ENCODE measurements around the gene PAX5.

PAX5 gene

GRCh38 chr9:36808251-36808650 is 225.8 kb downstream of the PAX5 start:
- Histone ChIP-seq H3K27me3 (ENCODE audit: control insufficient read depth, insufficient read depth, low read length) (no peaks in the 10 kb centered on the region), H3K27ac (ENCODE audit: low read length) (no peak overlapping the region), H3K9ac (ENCODE audit: low read length) (no peak overlapping the region), H3K4me1 (ENCODE audit: control insufficient read depth, low read depth, low read length) (no peaks in the 10 kb centered on the region), H3K9me3 (ENCODE audit: control insufficient read depth, low read depth, low read length) (no peaks in the 10 kb centered on the region), H3K36me3 (ENCODE audit: control insufficient read depth, low read depth, low read length) (no peaks in the 10 kb centered on the region), H3K4me3 (ENCODE audit: low read length) (no peak overlapping the region)

GRCh38 chr9:36803961-36804360 is 230.1 kb downstream of the PAX5 start:
- H3K27ac ChIP-seq (ENCODE audit: low read length): no peak overlapping the region
- H3K4me3 ChIP-seq (ENCODE audit: low read length): no peak overlapping the region
- H3K4me1 ChIP-seq (ENCODE audit: control insufficient read depth, low read depth, low read length): no peaks in the 10 kb centered on the region
- no peaks in the 10 kb centered on the region for H3K27me3 ChIP-seq (ENCODE audit: control insufficient read depth, insufficient read depth, low read length)
- H3K36me3 ChIP-seq (ENCODE audit: control insufficient read depth, low read depth, low read length): no peaks in the 10 kb centered on the region
- H3K9me3 ChIP-seq (ENCODE audit: control insufficient read depth, low read depth, low read length): no peaks in the 10 kb centered on the region
- H3K9ac ChIP-seq (ENCODE audit: low read length): no peak overlapping the region

GRCh38 chr9:36802201-36802920 is 231.7 kb downstream of the PAX5 start:
- Histone ChIP-seq H3K36me3 (ENCODE audit: control insufficient read depth, low read depth, low read length) (no peaks in the 10 kb centered on the region), H3K27me3 (ENCODE audit: control insufficient read depth, insufficient read depth, low read length) (no peaks in the 10 kb centered on the region), H3K9ac (ENCODE audit: low read length) (no peak overlapping the region), H3K9me3 (ENCODE audit: control insufficient read depth, low read depth, low read length) (no peaks in the 10 kb centered on the region), H3K4me3 (ENCODE audit: low read length) (no peak overlapping the region), H3K4me1 (ENCODE audit: control insufficient read depth, low read depth, low read length) (no peaks in the 10 kb centered on the region), H3K27ac (ENCODE audit: low read length) (no peak overlapping the region)

GRCh38 chr9:36800455-36800854 is 233.6 kb downstream of the PAX5 start:
- Histone ChIP-seq H3K4me1 (ENCODE audit: control insufficient read depth, low read depth, low read length) (no peaks in the 10 kb centered on the region), H3K9ac (ENCODE audit: low read length) (no peak overlapping the region), H3K27ac (ENCODE audit: low read length) (no peak overlapping the region), H3K4me3 (ENCODE audit: low read length) (no peak overlapping the region), H3K9me3 (ENCODE audit: control insufficient read depth, low read depth, low read length) (no peaks in the 10 kb centered on the region), H3K27me3 (ENCODE audit: control insufficient read depth, insufficient read depth, low read length) (no peaks in the 10 kb centered on the region), H3K36me3 (ENCODE audit: control insufficient read depth, low read depth, low read length) (no peaks in the 10 kb centered on the region)

- Histone ChIP-seq H3K27ac (ENCODE audit: low read length) (no peak overlapping the region), H3K9ac (ENCODE audit: low read length) (no peak overlapping the region), H3K27me3 (ENCODE audit: control insufficient read depth, insufficient read depth, low read length) (no peaks in the 10 kb centered on the region), H3K9me3 (ENCODE audit: control insufficient read depth, low read depth, low read length) (no peaks in the 10 kb centered on the region), H3K4me3 (ENCODE audit: low read length) (no peak overlapping the region), H3K4me1 (ENCODE audit: control insufficient read depth, low read depth, low read length) (no peaks in the 10 kb centered on the region), H3K36me3 (ENCODE audit: control insufficient read depth, low read depth, low read length) (no peaks in the 10 kb centered on the region)
These were observed 235.6 kb downstream of the PAX5 start for GRCh38 chr9:36798350-36799065.

- Histone ChIP-seq H3K9me3 (ENCODE audit: control insufficient read depth, low read depth, low read length) (no peaks in the 10 kb centered on the region), H3K4me3 (ENCODE audit: low read length) (no peak overlapping the region), H3K36me3 (ENCODE audit: control insufficient read depth, low read depth, low read length) (no peaks in the 10 kb centered on the region), H3K9ac (ENCODE audit: low read length) (no peak overlapping the region), H3K27me3 (ENCODE audit: control insufficient read depth, insufficient read depth, low read length) (no peaks in the 10 kb centered on the region), H3K4me1 (ENCODE audit: control insufficient read depth, low read depth, low read length) (no peaks in the 10 kb centered on the region), H3K27ac (ENCODE audit: low read length) (no peak overlapping the region)
These were observed 236.4 kb downstream of the PAX5 start for GRCh38 chr9:36797471-36798220.

GRCh38 chr9:36796671-36797419 is 237.2 kb downstream of the PAX5 start:
- H3K9me3 ChIP-seq (ENCODE audit: control insufficient read depth, low read depth, low read length): no peaks in the 10 kb centered on the region

GRCh38 chr9:36794461-36794860 is 239.6 kb downstream of the PAX5 start:
- Histone ChIP-seq H3K4me3 (ENCODE audit: low read length) (no peak overlapping the region), H3K9me3 (ENCODE audit: control insufficient read depth, low read depth, low read length) (no peaks in the 10 kb centered on the region), H3K36me3 (ENCODE audit: control insufficient read depth, low read depth, low read length) (no peaks in the 10 kb centered on the region), H3K4me1 (ENCODE audit: control insufficient read depth, low read depth, low read length) (no peaks in the 10 kb centered on the region), H3K9ac (ENCODE audit: low read length) (no peak overlapping the region), H3K27ac (ENCODE audit: low read length) (no peak overlapping the region), H3K27me3 (ENCODE audit: control insufficient read depth, insufficient read depth, low read length) (no peaks in the 10 kb centered on the region)

More at GRCh38 chr9:36796671-36797419, 237.2 kb downstream of the PAX5 start:
- no peak overlapping the region for H3K9ac ChIP-seq (ENCODE audit: low read length)
- no peaks in the 10 kb centered on the region for H3K36me3 ChIP-seq (ENCODE audit: control insufficient read depth, low read depth, low read length)
- H3K4me1 ChIP-seq (ENCODE audit: control insufficient read depth, low read depth, low read length): no peaks in the 10 kb centered on the region
- H3K4me3 ChIP-seq (ENCODE audit: low read length): no peak overlapping the region
- no peak overlapping the region for H3K27ac ChIP-seq (ENCODE audit: low read length)
- H3K27me3 ChIP-seq (ENCODE audit: control insufficient read depth, insufficient read depth, low read length): no peaks in the 10 kb centered on the region

- H3K9me3 ChIP-seq (ENCODE audit: control insufficient read depth, low read depth, low read length): no peaks in the 10 kb centered on the region
- no peaks in the 10 kb centered on the region for H3K27me3 ChIP-seq (ENCODE audit: control insufficient read depth, insufficient read depth, low read length)
- no peaks in the 10 kb centered on the region for H3K4me1 ChIP-seq (ENCODE audit: control insufficient read depth, low read depth, low read length)
- no peaks in the 10 kb centered on the region for H3K36me3 ChIP-seq (ENCODE audit: control insufficient read depth, low read depth, low read length)
- no peak overlapping the region for H3K4me3 ChIP-seq (ENCODE audit: low read length)
- H3K27ac ChIP-seq (ENCODE audit: low read length): no peak overlapping the region
- no peak overlapping the region for H3K9ac ChIP-seq (ENCODE audit: low read length)
These were observed 240.8 kb downstream of the PAX5 start for GRCh38 chr9:36793277-36793676.

GRCh38 chr9:36791222-36791950 is 242.7 kb downstream of the PAX5 start:
- Histone ChIP-seq H3K4me3 (ENCODE audit: low read length) (no peak overlapping the region), H3K9me3 (ENCODE audit: control insufficient read depth, low read depth, low read length) (no peaks in the 10 kb centered on the region)

GRCh38 chr9:36789886-36790285 is 244.2 kb downstream of the PAX5 start:
- H3K9me3 ChIP-seq (ENCODE audit: control insufficient read depth, low read depth, low read length): no peaks in the 10 kb centered on the region
- H3K36me3 ChIP-seq (ENCODE audit: control insufficient read depth, low read depth, low read length): no peaks in the 10 kb centered on the region
- H3K27ac ChIP-seq (ENCODE audit: low read length): no peak overlapping the region
- H3K9ac ChIP-seq (ENCODE audit: low read length): no peak overlapping the region
- H3K4me3 ChIP-seq (ENCODE audit: low read length): no peak overlapping the region
- H3K4me1 ChIP-seq (ENCODE audit: control insufficient read depth, low read depth, low read length): no peaks in the 10 kb centered on the region
- no peaks in the 10 kb centered on the region for H3K27me3 ChIP-seq (ENCODE audit: control insufficient read depth, insufficient read depth, low read length)

More at GRCh38 chr9:36791222-36791950, 242.7 kb downstream of the PAX5 start:
- Histone ChIP-seq H3K4me1 (ENCODE audit: control insufficient read depth, low read depth, low read length) (no peaks in the 10 kb centered on the region), H3K36me3 (ENCODE audit: control insufficient read depth, low read depth, low read length) (no peaks in the 10 kb centered on the region), H3K27me3 (ENCODE audit: control insufficient read depth, insufficient read depth, low read length) (no peaks in the 10 kb centered on the region), H3K27ac (ENCODE audit: low read length) (no peak overlapping the region), H3K9ac (ENCODE audit: low read length) (no peak overlapping the region)

Data from iPS-18a (cell line).